HEK293 (cell line): ENCODE results near the gene CCDC9B.

Experiments
- CTCF ChIA-PET: fragments of 350-600 bp; formaldehyde crosslinking; extraction: SDS; loops from one replicate; lab custom pipeline; 2021; ENCODE audit warnings: antibody characterized with exemption; lab: Yijun Ruan, JAX
- POLR2A ChIA-PET: fragments of 300-600 bp; formaldehyde crosslinking; extraction: SDS; loops from one replicate; lab custom pipeline; 2020; ENCODE audit warnings: antibody characterized with exemption, inconsistent platforms; lab: Yijun Ruan, JAX
- H3K27ac ChIP-seq: fragments of 200-500 bp; sonication (Bioruptor generic); 2 replicates; pipeline ENCODE4 v1.5.1; 2014; ENCODE audit warnings: low read depth, low read length, control low read depth, inconsistent platforms; ENCODE audit errors: extremely low read depth
- H3K36me3 ChIP-seq, 2 experiments: fragments of 200-500 bp in 1 of 2; sonication (Bioruptor generic) in 1 of 2; 1 replicate in 1 of 2; 2 replicates in 1 of 2; pipeline ENCODE4 v1.5.1; 2014 to 2017; ENCODE audit warnings: inconsistent platforms in 2 of 2, low read length in 2 of 2; ENCODE audit not compliant: control insufficient read depth in 2 of 2, insufficient read depth in 1 of 2
- H3K4me1 ChIP-seq: fragments of 200-500 bp; sonication (Bioruptor generic); 2 replicates; pipeline ENCODE4 v1.5.1; 2014; ENCODE audit warnings: mild to moderate bottlenecking, low read length, inconsistent platforms; ENCODE audit not compliant: control insufficient read depth, insufficient read depth
- H3K4me3 ChIP-seq: 2 replicates; pipeline ENCODE4 v1.5.1; 2011; ENCODE audit warnings: low read depth, mild to moderate bottlenecking, control low read depth, low read length, moderate library complexity
- H3K9me3 ChIP-seq: fragments of 200-500 bp; sonication (Bioruptor generic); 2 replicates; pipeline ENCODE4 v1.5.1; 2014; ENCODE audit warnings: low read depth, low read length, inconsistent platforms; ENCODE audit not compliant: control insufficient read depth, insufficient read depth
- BCL11B ChIP-seq: fragments of 450-650 bp; formaldehyde crosslinking; IDR thresholded peaks from 2 replicates; pipeline ENCODE4 v1.5.1; 2016; ENCODE audit warnings: low read depth, missing biosample characterization, missing genetic modification characterization
- EGR2 ChIP-seq: fragments of 450-650 bp; formaldehyde crosslinking; IDR thresholded peaks from 2 replicates; pipeline ENCODE4 v1.5.1; 2016; ENCODE audit warnings: low read depth, missing biosample characterization, missing genetic modification characterization
- REPIN1 ChIP-seq: fragments of 450-650 bp; formaldehyde crosslinking; IDR thresholded peaks from 2 replicates; pipeline ENCODE4 v1.5.1; 2017; ENCODE audit warnings: missing biosample characterization, missing genetic modification characterization, low read depth
- SETDB1 ChIP-seq: IDR thresholded peaks from one replicate; pipeline ENCODE4 v1.6.1; 2017; ENCODE audit warnings: mild to moderate bottlenecking, low read length, moderate library complexity, mixed read lengths; ENCODE audit not compliant: insufficient read length
- TRIM28 ChIP-seq: IDR thresholded peaks from 2 replicates; pipeline ENCODE4 v1.6.1; 2011; ENCODE audit warnings: low read length, control low read depth, borderline replicate concordance
- ZBTB8A ChIP-seq: fragments of 450-650 bp; formaldehyde crosslinking; IDR thresholded peaks from 2 replicates; pipeline ENCODE4 v1.5.1; 2016; ENCODE audit warnings: missing biosample characterization, missing genetic modification characterization
- ZFHX2 ChIP-seq: fragments of 450-650 bp; formaldehyde crosslinking; conservative IDR thresholded peaks from 2 replicates; pipeline ENCODE4 v1.5.1; 2016; ENCODE audit warnings: missing biosample characterization, missing genetic modification characterization
- ZNF221 ChIP-seq: fragments of 450-650 bp; formaldehyde crosslinking; IDR thresholded peaks from 2 replicates; pipeline ENCODE4 v1.5.1; 2017; ENCODE audit warnings: missing biosample characterization, missing genetic modification characterization, borderline replicate concordance
- ZNF23 ChIP-seq: fragments of 450-650 bp; formaldehyde crosslinking; IDR thresholded peaks from 2 replicates; pipeline ENCODE4 v1.5.1; 2016; ENCODE audit warnings: missing biosample characterization, missing genetic modification characterization, borderline replicate concordance
- ZNF473 ChIP-seq: fragments of 450-650 bp; formaldehyde crosslinking; IDR thresholded peaks from 2 replicates; pipeline ENCODE4 v1.5.1; 2017; ENCODE audit warnings: missing biosample characterization, missing genetic modification characterization
- ZNF549 ChIP-seq: fragments of 450-650 bp; IDR thresholded peaks from 2 replicates; pipeline ENCODE4 v1.5.1; 2018; ENCODE audit warnings: missing biosample characterization, missing genetic modification characterization, mild to moderate bottlenecking, inconsistent platforms, moderate library complexity
- ZNF654 ChIP-seq: fragments of 450-650 bp; formaldehyde crosslinking; IDR thresholded peaks from 2 replicates; pipeline ENCODE4 v1.5.1; 2016; ENCODE audit warnings: low read depth, missing biosample characterization, missing genetic modification characterization
- TF ChIP-seq, protein P1 (sequence below): fragments of 450-650 bp; formaldehyde crosslinking; IDR thresholded peaks from 2 replicates; pipeline ENCODE4 v1.5.1; 2016; ENCODE audit warnings: missing biosample characterization, missing genetic modification characterization
- TF ChIP-seq, protein P2 (sequence below): fragments of 450-650 bp; formaldehyde crosslinking; IDR thresholded peaks from 2 replicates; pipeline ENCODE4 v1.5.1; 2016; ENCODE audit warnings: missing biosample characterization, missing genetic modification characterization, borderline replicate concordance
- TF ChIP-seq, protein P3 (sequence below): fragments of 450-650 bp; formaldehyde crosslinking; IDR thresholded peaks from 2 replicates; pipeline ENCODE4 v1.5.1; 2017; ENCODE audit warnings: missing biosample characterization, missing genetic modification characterization
- TF ChIP-seq, protein P4 (sequence below): fragments of 450-650 bp; formaldehyde crosslinking; IDR thresholded peaks from 2 replicates; pipeline ENCODE4 v1.5.1; 2017; ENCODE audit warnings: missing biosample characterization, missing genetic modification characterization
- TF ChIP-seq, protein P5 (sequence below): fragments of 450-650 bp; formaldehyde crosslinking; IDR thresholded peaks from 2 replicates; pipeline ENCODE4 v1.5.1; 2016; ENCODE audit warnings: missing biosample characterization, missing genetic modification characterization

CCDC9B gene

DNA sequence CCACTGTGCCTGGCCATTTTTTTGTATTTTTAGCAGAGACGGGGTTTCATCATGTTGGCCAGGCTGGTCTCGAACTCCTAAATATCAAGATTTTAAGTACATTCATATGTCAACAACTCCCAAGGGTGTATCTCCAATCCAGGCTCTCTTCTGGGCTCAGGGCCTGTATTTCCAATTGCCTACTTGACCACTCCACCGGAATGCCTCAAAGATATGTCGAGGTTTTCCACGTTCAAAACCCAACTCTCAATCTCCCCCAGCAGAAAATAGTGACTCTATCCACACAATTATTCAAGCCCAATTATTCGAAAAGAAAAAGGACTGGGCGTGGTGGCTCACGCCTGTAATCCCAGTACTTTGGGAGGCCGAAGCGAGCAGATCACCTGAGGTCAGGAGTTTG is 39.9 kb upstream of the CCDC9B start (continued):
- TF ChIP-seq, protein P1, sequence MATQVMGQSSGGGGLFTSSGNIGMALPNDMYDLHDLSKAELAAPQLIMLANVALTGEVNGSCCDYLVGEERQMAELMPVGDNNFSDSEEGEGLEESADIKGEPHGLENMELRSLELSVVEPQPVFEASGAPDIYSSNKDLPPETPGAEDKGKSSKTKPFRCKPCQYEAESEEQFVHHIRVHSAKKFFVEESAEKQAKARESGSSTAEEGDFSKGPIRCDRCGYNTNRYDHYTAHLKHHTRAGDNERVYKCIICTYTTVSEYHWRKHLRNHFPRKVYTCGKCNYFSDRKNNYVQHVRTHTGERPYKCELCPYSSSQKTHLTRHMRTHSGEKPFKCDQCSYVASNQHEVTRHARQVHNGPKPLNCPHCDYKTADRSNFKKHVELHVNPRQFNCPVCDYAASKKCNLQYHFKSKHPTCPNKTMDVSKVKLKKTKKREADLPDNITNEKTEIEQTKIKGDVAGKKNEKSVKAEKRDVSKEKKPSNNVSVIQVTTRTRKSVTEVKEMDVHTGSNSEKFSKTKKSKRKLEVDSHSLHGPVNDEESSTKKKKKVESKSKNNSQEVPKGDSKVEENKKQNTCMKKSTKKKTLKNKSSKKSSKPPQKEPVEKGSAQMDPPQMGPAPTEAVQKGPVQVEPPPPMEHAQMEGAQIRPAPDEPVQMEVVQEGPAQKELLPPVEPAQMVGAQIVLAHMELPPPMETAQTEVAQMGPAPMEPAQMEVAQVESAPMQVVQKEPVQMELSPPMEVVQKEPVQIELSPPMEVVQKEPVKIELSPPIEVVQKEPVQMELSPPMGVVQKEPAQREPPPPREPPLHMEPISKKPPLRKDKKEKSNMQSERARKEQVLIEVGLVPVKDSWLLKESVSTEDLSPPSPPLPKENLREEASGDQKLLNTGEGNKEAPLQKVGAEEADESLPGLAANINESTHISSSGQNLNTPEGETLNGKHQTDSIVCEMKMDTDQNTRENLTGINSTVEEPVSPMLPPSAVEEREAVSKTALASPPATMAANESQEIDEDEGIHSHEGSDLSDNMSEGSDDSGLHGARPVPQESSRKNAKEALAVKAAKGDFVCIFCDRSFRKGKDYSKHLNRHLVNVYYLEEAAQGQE (tag by site-specific recombination): no peak
- TF ChIP-seq, protein P2, sequence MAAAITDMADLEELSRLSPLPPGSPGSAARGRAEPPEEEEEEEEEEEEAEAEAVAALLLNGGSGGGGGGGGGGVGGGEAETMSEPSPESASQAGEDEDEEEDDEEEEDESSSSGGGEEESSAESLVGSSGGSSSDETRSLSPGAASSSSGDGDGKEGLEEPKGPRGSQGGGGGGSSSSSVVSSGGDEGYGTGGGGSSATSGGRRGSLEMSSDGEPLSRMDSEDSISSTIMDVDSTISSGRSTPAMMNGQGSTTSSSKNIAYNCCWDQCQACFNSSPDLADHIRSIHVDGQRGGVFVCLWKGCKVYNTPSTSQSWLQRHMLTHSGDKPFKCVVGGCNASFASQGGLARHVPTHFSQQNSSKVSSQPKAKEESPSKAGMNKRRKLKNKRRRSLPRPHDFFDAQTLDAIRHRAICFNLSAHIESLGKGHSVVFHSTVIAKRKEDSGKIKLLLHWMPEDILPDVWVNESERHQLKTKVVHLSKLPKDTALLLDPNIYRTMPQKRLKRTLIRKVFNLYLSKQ (tag by site-specific recombination): no peak
- TF ChIP-seq ZNF221 (tag by site-specific recombination): no peak
- no peak for TF ChIP-seq SETDB1
- TF ChIP-seq, all 188 proteins: peak for 0

DNA sequence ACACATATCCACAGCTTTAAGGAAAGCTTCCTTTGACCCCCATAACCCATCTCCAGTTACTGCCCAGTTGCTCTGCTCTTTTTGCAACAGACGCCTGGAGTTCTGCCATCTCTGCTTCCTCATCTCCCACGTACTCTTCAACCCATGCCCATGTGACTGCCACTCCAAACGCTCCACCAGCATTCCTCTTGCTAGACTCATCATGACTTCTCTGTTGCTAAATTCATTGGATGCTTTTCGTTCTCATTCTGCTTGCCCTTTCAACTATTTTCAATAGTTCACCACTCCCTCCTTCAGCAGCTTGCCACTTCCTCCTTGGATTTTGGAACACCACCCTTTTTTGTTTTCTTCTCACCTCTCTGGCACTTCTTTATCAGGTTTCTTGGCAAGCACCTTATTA is 39.1 kb upstream of the CCDC9B start:
- Histone ChIP-seq H3K36me3 (peaks cover 3 to 6% of the 10 kb centered on the region in 2 experiments; a peak in 1 of 3 replicates), H3K4me3 (no peak overlapping the region), H3K9me3 (no peaks in the 10 kb centered on the region), H3K27ac (no peak overlapping the region), H3K4me1 (no peaks in the 10 kb centered on the region)
- POLR2A ChIA-PET: no interaction called here
- TF ChIP-seq ZFHX2 (tag by site-specific recombination): peak; percentile 44
- TF ChIP-seq BCL11B (tag by site-specific recombination): no peak
- TF ChIP-seq EGR2 (tag by site-specific recombination): 0 out of 2 replicates have a peak, but pooled peaks have one; percentile 16
- CTCF ChIA-PET: interaction anchor here (0.8 to 1.1 kb wide), 2 partner anchors 11 to 22 kb away, joined by 3 to 5 read pairs; no protein-coding TSS in a partner anchor

DNA sequence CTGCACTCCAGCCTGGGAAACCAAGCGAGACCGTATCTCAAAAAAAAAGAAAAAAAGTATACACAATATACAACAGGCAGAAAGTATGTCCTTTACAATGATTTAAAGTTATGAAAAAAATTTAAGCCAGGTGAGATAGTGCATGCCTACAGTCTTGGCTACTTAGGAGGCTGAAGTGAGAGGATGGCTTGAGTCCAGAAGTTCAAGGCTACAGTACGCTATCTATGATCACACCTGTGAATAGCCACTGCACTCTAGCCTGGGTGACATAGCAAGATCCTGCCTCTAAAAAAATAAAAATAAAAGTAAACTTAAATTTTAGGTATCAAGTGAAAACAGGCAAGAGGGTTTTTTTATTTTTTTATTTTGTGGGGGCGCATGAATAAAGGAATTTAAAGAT is 38.6 kb upstream of the CCDC9B start:
- H3K27ac ChIP-seq: no peak overlapping the region
- no peak overlapping the region for H3K4me3 ChIP-seq
- CTCF ChIA-PET: interaction anchor here (0.8 to 1.1 kb wide), 2 partner anchors 11 to 23 kb away, joined by 3 to 5 read pairs; no protein-coding TSS in a partner anchor
- no peaks in the 10 kb centered on the region for H3K9me3 ChIP-seq
- peaks cover 0 to 2% of the 10 kb centered on the region in 2 experiments; a peak in 1 of 3 replicates for H3K36me3 ChIP-seq
- POLR2A ChIA-PET: interaction anchor here (0.7 kb wide), 1 partner anchor 39 kb away, joined by 4 read pairs; no protein-coding TSS in a partner anchor
- no peak for TF ChIP-seq ZBTB8A (tag by site-specific recombination)
- no peak for TF ChIP-seq ZNF23 (tag by site-specific recombination)
- TF ChIP-seq, protein P3, sequence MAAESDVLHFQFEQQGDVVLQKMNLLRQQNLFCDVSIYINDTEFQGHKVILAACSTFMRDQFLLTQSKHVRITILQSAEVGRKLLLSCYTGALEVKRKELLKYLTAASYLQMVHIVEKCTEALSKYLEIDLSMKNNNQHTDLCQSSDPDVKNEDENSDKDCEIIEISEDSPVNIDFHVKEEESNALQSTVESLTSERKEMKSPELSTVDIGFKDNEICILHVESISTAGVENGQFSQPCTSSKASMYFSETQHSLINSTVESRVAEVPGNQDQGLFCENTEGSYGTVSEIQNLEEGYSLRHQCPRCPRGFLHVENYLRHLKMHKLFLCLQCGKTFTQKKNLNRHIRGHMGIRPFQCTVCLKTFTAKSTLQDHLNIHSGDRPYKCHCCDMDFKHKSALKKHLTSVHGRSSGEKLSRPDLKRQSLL (tag by site-specific recombination): no peak
- TF ChIP-seq, protein P4, sequence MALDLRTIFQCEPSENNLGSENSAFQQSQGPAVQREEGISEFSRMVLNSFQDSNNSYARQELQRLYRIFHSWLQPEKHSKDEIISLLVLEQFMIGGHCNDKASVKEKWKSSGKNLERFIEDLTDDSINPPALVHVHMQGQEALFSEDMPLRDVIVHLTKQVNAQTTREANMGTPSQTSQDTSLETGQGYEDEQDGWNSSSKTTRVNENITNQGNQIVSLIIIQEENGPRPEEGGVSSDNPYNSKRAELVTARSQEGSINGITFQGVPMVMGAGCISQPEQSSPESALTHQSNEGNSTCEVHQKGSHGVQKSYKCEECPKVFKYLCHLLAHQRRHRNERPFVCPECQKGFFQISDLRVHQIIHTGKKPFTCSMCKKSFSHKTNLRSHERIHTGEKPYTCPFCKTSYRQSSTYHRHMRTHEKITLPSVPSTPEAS (tag by site-specific recombination): no peak
- TF ChIP-seq, protein P2 (tag by site-specific recombination): no peak
- TF ChIP-seq ZNF473 (tag by site-specific recombination): no peak
- TF ChIP-seq, protein P5, sequence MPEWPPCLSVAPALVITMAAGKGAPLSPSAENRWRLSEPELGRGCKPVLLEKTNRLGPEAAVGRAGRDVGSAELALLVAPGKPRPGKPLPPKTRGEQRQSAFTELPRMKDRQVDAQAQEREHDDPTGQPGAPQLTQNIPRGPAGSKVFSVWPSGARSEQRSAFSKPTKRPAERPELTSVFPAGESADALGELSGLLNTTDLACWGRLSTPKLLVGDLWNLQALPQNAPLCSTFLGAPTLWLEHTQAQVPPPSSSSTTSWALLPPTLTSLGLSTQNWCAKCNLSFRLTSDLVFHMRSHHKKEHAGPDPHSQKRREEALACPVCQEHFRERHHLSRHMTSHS (tag by site-specific recombination): no peak
- TF ChIP-seq ZNF654 (tag by site-specific recombination): no peak
- no peak for TF ChIP-seq TRIM28
- no peak for TF ChIP-seq REPIN1 (tag by site-specific recombination)
- TF ChIP-seq ZNF549 (tag by site-specific recombination): no peak
- no peaks in the 10 kb centered on the region for H3K4me1 ChIP-seq
